ENCODE results near the gene TNKS1BP1.

DNA sequence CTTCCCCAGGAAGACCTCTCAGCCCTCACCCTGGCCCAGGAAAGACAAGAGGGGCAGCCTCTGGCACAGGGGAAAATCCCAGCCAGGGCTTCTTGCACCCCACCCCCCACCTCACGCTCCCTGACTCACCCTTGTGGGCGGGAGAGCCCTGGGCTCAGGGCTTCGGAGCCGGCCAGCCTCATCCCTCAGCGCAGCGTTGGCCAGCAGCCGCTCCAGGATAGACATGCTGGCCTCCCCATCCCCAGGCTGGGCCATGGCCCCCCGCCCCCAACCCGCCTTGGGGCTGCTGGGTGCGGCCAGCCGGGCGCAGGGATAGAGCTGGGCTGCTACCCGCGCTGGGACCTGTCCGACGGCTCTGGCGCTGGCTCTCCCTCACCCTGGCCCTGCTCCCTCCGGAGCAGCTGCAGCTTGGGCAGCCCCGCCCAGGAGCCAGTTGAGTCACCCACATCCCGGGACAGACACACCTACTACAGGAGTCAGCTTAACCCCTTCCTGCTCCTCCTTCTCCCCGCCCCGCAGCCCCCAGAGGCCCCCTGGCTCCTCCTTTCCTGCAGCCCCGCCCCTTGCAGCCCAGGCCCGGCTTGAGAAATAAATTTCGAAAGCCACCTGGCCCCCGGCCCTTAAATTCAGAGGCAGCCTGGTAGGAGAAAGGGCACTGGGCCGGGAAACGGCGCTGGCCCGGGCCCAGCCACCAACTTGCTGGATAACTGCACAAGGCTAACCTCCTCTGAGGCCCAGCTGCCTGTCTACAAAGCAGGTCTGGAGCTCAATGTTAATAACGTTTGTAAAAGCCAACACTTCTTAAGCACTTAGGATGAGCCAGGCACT is 13.4 kb downstream of the TNKS1BP1 start:
- no peak for TF ChIP-seq SUZ12 (IDR thresholded peaks at IDR 0.05)
- no peak for TF ChIP-seq FOXM1 (IDR thresholded peaks at IDR 0.05; ENCODE audit: borderline replicate concordance)
